ENCODE measurements around the gene SLX4. TPM values are rescaled to one million over a fixed set of nuclear protein-coding genes. Genes with fewer than 3 reads are reported as not detected.

SLX4 gene
- polyA plus RNA-seq, 1 experiment = 1.6 TPM

- ChIA-PET POLR2A (no interaction called here), CTCF (no interaction called here)
- Histone ChIP-seq H3K9me3 (ENCODE audit: control insufficient read depth, insufficient read depth, low read length) (no peaks in the 10 kb centered on the region), H3K4me3 (ENCODE audit: low read depth, low read length) (no peak overlapping the region), H3K27me3 (ENCODE audit: control insufficient read depth, insufficient read depth, low read length) (no peaks in the 10 kb centered on the region), H3K27ac (ENCODE audit: low read depth, low read length) (no peak overlapping the region)
- DNase-seq (ENCODE audit: low read depth, low spot score) = no peak
- TF ChIP-seq, protein P1, sequence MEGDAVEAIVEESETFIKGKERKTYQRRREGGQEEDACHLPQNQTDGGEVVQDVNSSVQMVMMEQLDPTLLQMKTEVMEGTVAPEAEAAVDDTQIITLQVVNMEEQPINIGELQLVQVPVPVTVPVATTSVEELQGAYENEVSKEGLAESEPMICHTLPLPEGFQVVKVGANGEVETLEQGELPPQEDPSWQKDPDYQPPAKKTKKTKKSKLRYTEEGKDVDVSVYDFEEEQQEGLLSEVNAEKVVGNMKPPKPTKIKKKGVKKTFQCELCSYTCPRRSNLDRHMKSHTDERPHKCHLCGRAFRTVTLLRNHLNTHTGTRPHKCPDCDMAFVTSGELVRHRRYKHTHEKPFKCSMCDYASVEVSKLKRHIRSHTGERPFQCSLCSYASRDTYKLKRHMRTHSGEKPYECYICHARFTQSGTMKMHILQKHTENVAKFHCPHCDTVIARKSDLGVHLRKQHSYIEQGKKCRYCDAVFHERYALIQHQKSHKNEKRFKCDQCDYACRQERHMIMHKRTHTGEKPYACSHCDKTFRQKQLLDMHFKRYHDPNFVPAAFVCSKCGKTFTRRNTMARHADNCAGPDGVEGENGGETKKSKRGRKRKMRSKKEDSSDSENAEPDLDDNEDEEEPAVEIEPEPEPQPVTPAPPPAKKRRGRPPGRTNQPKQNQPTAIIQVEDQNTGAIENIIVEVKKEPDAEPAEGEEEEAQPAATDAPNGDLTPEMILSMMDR (IDR thresholded peaks at IDR 0.05; ENCODE audit: low read depth, low read length) = no peak
These were observed 77.3 kb downstream of the SLX4 start for GRCh38 chr16:3534126-3534525.

- Histone ChIP-seq H3K9me3 (ENCODE audit: control insufficient read depth, insufficient read depth, low read length) (no peaks in the 10 kb centered on the region), H3K4me3 (ENCODE audit: low read depth, low read length) (no peak overlapping the region), H3K27me3 (ENCODE audit: control insufficient read depth, insufficient read depth, low read length) (no peaks in the 10 kb centered on the region), H3K27ac (ENCODE audit: low read depth, low read length) (no peak overlapping the region)
- CTCF ChIA-PET = no interaction called here
- POLR2A ChIA-PET = no interaction called here
- TF ChIP-seq, protein P1 (IDR thresholded peaks at IDR 0.05; ENCODE audit: low read depth, low read length) = no peak
- DNase-seq (ENCODE audit: low read depth, low spot score) = no peak
These were observed 78.7 kb downstream of the SLX4 start for GRCh38 chr16:3532741-3533140.

Other genes with a start within 250 kb of the SLX4 start
- gene ZSCAN32, start 210.6 kb downstream of the SLX4 start, polyA plus RNA-seq (2011; rRNA removed) = 18.5 and 18.6 TPM in 2 replicates
- 10.7 and 10.9 TPM in 2 replicates for gene ZNF174, start 210.4 kb downstream of the SLX4 start, polyA plus RNA-seq (2011; rRNA removed)
- 1.6 and 1.8 TPM in 2 replicates for gene ZNF597, start 168.1 kb downstream of the SLX4 start, polyA plus RNA-seq (2011; rRNA removed)
- gene NAA60, start 167.9 kb downstream of the SLX4 start, polyA plus RNA-seq (2011; rRNA removed) = 23.1 and 28.8 TPM in 2 replicates
- not detected in 2 replicates for gene C16orf90, start 116.1 kb downstream of the SLX4 start, polyA plus RNA-seq (2011; rRNA removed)
- 28.9 and 38.6 TPM in 2 replicates for gene CLUAP1, start 110.6 kb downstream of the SLX4 start, polyA plus RNA-seq (2011; rRNA removed)
- gene NLRC3, start 34.2 kb downstream of the SLX4 start, polyA plus RNA-seq (2011; rRNA removed) = not detected in 2 replicates
- gene DNASE1, start 43.1 kb upstream of the SLX4 start, polyA plus RNA-seq (2011; rRNA removed) = 8.0 and 9.3 TPM in 2 replicates
- 83.9 and 119 TPM in 2 replicates for gene TRAP1, start 105.9 kb upstream of the SLX4 start, polyA plus RNA-seq (2011; rRNA removed)

Measured in AG04450 (cell line).